KMS-11 (cell line): Measurements from ENCODE around the gene MKX.

Experiments
- H2AFZ ChIP-seq: fragments of 200-600 bp; sonication (generic); 2 replicates; pipeline ENCODE4 v1.6.1; 2016; ENCODE audit warnings: antibody characterized with exemption, mixed run types, low read depth
- H3K27ac ChIP-seq: fragments of 200-600 bp; sonication (generic); 2 replicates; pipeline ENCODE4 v1.6.1; 2016; ENCODE audit warnings: mild to moderate bottlenecking, mixed run types
- H3K27me3 ChIP-seq: fragments of 200-600 bp; sonication (generic); 2 replicates; pipeline ENCODE4 v1.6.1; 2017; ENCODE audit warnings: mild to moderate bottlenecking, low read depth, mixed run types, moderate library complexity; ENCODE audit not compliant: insufficient read depth
- H3K36me3 ChIP-seq: fragments of 200-600 bp; sonication (generic); 2 replicates; pipeline ENCODE4 v1.6.1; 2017; ENCODE audit warnings: mild to moderate bottlenecking, mixed run types; ENCODE audit not compliant: insufficient read depth
- H3K4me1 ChIP-seq: fragments of 200-600 bp; sonication (generic); 2 replicates; pipeline ENCODE4 v1.6.1; 2016; ENCODE audit warnings: mild to moderate bottlenecking, low read depth, mixed run types; ENCODE audit not compliant: poor library complexity, severe bottlenecking
- H3K4me2 ChIP-seq: fragments of 200-600 bp; sonication (generic); 2 replicates; pipeline ENCODE4 v1.7.0; 2016; ENCODE audit warnings: mild to moderate bottlenecking, mixed run types
- H3K4me3 ChIP-seq: fragments of 200-600 bp; sonication (generic); IDR thresholded peaks from 2 replicates; pipeline ENCODE4 v1.6.1; 2017; ENCODE audit warnings: low read depth, low read length, mixed read lengths; ENCODE audit not compliant: insufficient read depth
- H3K79me2 ChIP-seq: fragments of 200-600 bp; sonication (generic); 2 replicates; pipeline ENCODE4 v1.6.1; 2016; ENCODE audit warnings: low read depth, mixed run types; ENCODE audit not compliant: insufficient read depth
- H3K9ac ChIP-seq: fragments of 200-600 bp; sonication (generic); 2 replicates; pipeline ENCODE4 v1.6.1; 2016; ENCODE audit warnings: mild to moderate bottlenecking, mixed run types
- H4K20me1 ChIP-seq: fragments of 200-600 bp; sonication (generic); 2 replicates; pipeline ENCODE4 v1.6.1; 2016; ENCODE audit warnings: mild to moderate bottlenecking, mixed run types; ENCODE audit not compliant: insufficient read depth
- TF ChIP-seq, protein P1 (sequence below): fragments of 200-600 bp; sonication (generic); conservative IDR thresholded peaks from 2 replicates; pipeline ENCODE4 v1.6.1; 2017; ENCODE audit warnings: low read depth, mild to moderate bottlenecking, antibody characterized with exemption, low read length, moderate library complexity, mixed read lengths

The MKX gene

DNA sequence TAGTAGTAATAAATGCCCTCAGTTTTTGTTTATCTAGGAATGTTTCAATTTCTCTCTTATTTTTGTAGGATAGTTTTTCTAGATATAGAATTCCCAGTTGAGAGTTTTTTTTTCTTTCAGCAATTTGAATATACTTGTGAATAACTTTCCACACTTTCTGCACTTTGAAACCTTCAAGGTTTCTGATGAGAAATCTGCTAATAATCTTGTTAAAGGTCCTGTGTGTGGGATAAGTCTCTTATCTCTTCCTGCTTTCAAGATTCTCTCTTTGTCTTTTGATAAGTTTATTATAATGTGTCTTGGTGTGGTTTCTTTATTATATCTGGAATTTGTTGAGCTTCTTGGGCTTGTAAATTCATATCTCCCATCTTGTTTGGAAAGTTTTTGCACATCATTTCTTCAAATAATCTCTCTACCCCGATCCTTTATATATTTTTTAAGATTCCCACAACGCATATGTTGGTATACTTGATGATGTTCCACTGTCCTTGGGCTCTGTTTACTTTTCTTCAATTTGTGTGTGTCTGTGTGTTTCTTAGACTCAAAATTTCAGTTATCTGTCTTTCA is 103.5 kb downstream of the MKX start:
- no peaks in the 10 kb centered on the region for H3K79me2 ChIP-seq
- H3K4me2 ChIP-seq, result no peak overlapping the region
- no peak overlapping the region for H2AFZ ChIP-seq
- H3K9ac ChIP-seq, result no peak overlapping the region
- no peaks in the 10 kb centered on the region for H3K27me3 ChIP-seq
- no peak overlapping the region for H3K27ac ChIP-seq
- no peaks in the 10 kb centered on the region for H3K36me3 ChIP-seq
- no peaks in the 10 kb centered on the region for H3K4me1 ChIP-seq
- H3K4me3 ChIP-seq, result no peak overlapping the region
- H4K20me1 ChIP-seq, result no peaks in the 10 kb centered on the region
- TF ChIP-seq, protein P1, sequence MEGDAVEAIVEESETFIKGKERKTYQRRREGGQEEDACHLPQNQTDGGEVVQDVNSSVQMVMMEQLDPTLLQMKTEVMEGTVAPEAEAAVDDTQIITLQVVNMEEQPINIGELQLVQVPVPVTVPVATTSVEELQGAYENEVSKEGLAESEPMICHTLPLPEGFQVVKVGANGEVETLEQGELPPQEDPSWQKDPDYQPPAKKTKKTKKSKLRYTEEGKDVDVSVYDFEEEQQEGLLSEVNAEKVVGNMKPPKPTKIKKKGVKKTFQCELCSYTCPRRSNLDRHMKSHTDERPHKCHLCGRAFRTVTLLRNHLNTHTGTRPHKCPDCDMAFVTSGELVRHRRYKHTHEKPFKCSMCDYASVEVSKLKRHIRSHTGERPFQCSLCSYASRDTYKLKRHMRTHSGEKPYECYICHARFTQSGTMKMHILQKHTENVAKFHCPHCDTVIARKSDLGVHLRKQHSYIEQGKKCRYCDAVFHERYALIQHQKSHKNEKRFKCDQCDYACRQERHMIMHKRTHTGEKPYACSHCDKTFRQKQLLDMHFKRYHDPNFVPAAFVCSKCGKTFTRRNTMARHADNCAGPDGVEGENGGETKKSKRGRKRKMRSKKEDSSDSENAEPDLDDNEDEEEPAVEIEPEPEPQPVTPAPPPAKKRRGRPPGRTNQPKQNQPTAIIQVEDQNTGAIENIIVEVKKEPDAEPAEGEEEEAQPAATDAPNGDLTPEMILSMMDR, result no peak

DNA sequence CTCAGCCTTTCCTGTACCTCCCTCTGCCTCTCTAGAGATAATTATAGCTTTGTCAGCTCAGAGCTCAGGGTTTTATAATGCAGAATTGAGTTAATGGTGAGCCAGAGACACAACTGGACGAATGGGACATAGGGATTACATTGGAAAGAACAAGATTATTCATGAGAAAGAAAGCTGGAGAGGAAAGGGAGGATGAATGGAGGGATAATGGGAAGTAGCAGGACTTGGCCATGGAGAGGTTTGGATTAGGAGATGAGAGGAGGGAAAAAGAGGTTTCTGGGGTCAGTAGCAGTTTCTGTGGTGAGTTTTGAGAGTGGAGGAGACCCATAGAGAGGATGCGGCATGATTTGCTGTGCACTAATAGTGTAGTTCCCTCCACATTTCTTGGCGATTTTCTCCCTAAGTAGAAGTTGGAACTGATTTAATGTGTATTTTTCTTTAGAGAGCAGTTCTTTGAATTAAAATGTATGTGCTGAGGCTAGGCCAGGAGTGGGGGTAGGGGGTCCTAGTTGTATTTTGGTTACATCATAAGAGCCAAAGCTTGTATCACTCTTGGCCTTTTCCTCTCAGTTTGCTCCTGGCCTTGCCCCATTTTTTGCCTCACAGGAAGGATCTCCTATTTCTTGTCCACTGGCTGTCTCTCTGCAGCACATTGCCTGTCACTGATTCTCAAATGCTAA is 107.4 kb downstream of the MKX start:
- H3K4me3 ChIP-seq, result no peak overlapping the region
- H4K20me1 ChIP-seq, result no peaks in the 10 kb centered on the region
- no peak overlapping the region for H3K27ac ChIP-seq
- no peak overlapping the region for H3K4me2 ChIP-seq
- no peaks in the 10 kb centered on the region for H3K27me3 ChIP-seq
- H3K9ac ChIP-seq, result no peak overlapping the region
- TF ChIP-seq, protein P1, result no peak
- no peaks in the 10 kb centered on the region for H3K4me1 ChIP-seq
- no peak overlapping the region for H2AFZ ChIP-seq
- H3K36me3 ChIP-seq, result no peaks in the 10 kb centered on the region
- no peaks in the 10 kb centered on the region for H3K79me2 ChIP-seq

DNA sequence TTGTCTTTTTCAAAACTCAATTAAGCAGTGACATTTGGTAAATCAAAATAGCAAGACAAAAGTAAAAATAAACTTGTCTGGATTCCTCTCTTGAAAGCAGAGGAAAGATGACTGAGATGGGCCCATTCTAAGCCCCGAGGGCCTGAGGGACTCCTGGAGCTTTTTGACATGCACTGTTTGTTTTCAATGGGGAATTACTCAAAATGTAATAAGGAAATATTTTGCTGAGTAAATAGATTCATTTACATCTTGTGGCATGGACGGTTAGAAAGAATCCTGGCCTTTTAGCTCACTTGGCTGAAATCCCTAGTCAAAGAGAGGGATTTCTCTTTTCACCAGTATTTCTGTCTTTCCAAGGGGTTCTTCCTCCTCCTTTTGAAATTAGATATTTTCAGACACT is 108.0 kb downstream of the MKX start:
- no peak overlapping the region for H2AFZ ChIP-seq
- H3K27ac ChIP-seq, result no peak overlapping the region
- TF ChIP-seq, protein P1, result no peak
- H3K27me3 ChIP-seq, result no peaks in the 10 kb centered on the region
- no peak overlapping the region for H3K4me2 ChIP-seq
- H3K9ac ChIP-seq, result no peak overlapping the region
- H4K20me1 ChIP-seq, result no peaks in the 10 kb centered on the region
- H3K79me2 ChIP-seq, result no peaks in the 10 kb centered on the region
- H3K36me3 ChIP-seq, result no peaks in the 10 kb centered on the region
- H3K4me1 ChIP-seq, result no peaks in the 10 kb centered on the region
- H3K4me3 ChIP-seq, result no peak overlapping the region

DNA sequence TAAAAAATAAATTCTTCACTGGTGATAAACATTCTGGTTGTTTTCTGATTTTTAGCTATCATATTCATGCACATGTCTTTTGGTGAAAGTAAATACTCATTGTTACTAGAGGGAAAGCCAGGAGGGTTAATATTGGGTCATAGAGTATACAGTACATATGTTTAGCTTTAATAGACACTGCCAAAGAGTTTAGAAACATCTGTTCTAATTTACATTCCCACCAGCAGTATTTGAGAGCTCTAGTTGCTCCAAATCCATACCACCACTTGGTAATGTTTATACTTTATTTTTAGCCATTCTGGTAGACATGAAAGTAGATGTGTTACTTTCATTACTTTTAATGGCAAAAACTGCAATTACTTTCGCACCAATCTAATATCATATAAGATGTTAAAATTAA is 108.8 kb downstream of the MKX start:
- no peak overlapping the region for H3K4me2 ChIP-seq

More for the DNA sequence above, 108.8 kb downstream of the MKX start:
- H3K9ac ChIP-seq, result no peak overlapping the region
- TF ChIP-seq, protein P1, result no peak
- no peaks in the 10 kb centered on the region for H4K20me1 ChIP-seq
- H3K4me1 ChIP-seq, result no peaks in the 10 kb centered on the region
- no peak overlapping the region for H3K4me3 ChIP-seq
- no peaks in the 10 kb centered on the region for H3K36me3 ChIP-seq
- H3K79me2 ChIP-seq, result no peaks in the 10 kb centered on the region
- no peaks in the 10 kb centered on the region for H3K27me3 ChIP-seq
- no peak overlapping the region for H2AFZ ChIP-seq
- H3K27ac ChIP-seq, result no peak overlapping the region
